Liver (tissue), 9 donors: ENCODE data around the gene ANKFY1. TPM values are rescaled to one million over a fixed set of nuclear protein-coding genes. Genes with fewer than 3 reads are reported as not detected.

Experiments used
- DNase-seq: peaks from one replicate; pipeline ENCODE4 v3.0.0-alpha.2; 2017; ENCODE audit warnings: low spot score
- H3K27ac ChIP-seq, 2 donors: one replicate each; pipeline ENCODE4 v1.7.0; 2013; ENCODE audit warnings: inconsistent platforms in 2 of 2, low read length in 2 of 2, control low read depth in 1 of 2, low read depth in 1 of 2, mild to moderate bottlenecking in 1 of 2
- H3K27me3 ChIP-seq, 4 donors: one replicate each; pipeline versions ENCODE4 v1.6.1 to v1.7.0; 2013; ENCODE audit warnings: low read length in 3 of 4, inconsistent platforms in 1 of 4, mild to moderate bottlenecking in 1 of 4, moderate library complexity in 1 of 4; ENCODE audit not compliant: control insufficient read depth in 4 of 4, insufficient read depth in 4 of 4
- H3K36me3 ChIP-seq, 4 donors: one replicate each; pipeline versions ENCODE4 v1.6.1 to v1.7.0; 2013; ENCODE audit warnings: low read length in 3 of 4, mild to moderate bottlenecking in 3 of 4, low read depth in 1 of 4, moderate library complexity in 1 of 4; ENCODE audit not compliant: control insufficient read depth in 4 of 4, insufficient read depth in 3 of 4
- H3K4me1 ChIP-seq, 4 donors: one replicate each; pipeline versions ENCODE4 v1.6.1 to v1.7.0; 2013; ENCODE audit warnings: low read length in 3 of 4, mild to moderate bottlenecking in 3 of 4, moderate library complexity in 1 of 4; ENCODE audit not compliant: control insufficient read depth in 4 of 4, insufficient read depth in 4 of 4
- H3K4me3 ChIP-seq, 3 donors: one replicate each; pipeline versions ENCODE4 v1.6.1 to v1.7.0; 2013; ENCODE audit warnings: low read length in 3 of 3, control low read depth in 1 of 3, low read depth in 1 of 3, mild to moderate bottlenecking in 1 of 3
- H3K9ac ChIP-seq, 2 donors: one replicate each; pipeline ENCODE4 v1.7.0; 2013; ENCODE audit warnings: low read length in 2 of 2, mild to moderate bottlenecking in 2 of 2, moderate library complexity in 2 of 2, control low read depth in 1 of 2, low read depth in 1 of 2
- H3K9me3 ChIP-seq, 4 donors: one replicate each; pipeline versions ENCODE4 v1.6.1 to v1.7.0; 2013; ENCODE audit warnings: low read length in 3 of 4; ENCODE audit not compliant: control insufficient read depth in 4 of 4
- EGR1 ChIP-seq, 2 donors: IDR thresholded peaks; 2 replicates each; pipeline ENCODE4 v1.6.1; 2016 to 2018; ENCODE audit warnings: antibody characterized with exemption in 2 of 2, low read depth in 2 of 2
- FOXA1 ChIP-seq: IDR thresholded peaks from 2 replicates; pipeline ENCODE4 v1.6.1; 2016; ENCODE audit warnings: antibody characterized with exemption
- FOXA2 ChIP-seq: IDR thresholded peaks from 2 replicates; pipeline ENCODE4 v1.6.1; 2016; ENCODE audit warnings: antibody characterized with exemption
- GABPA ChIP-seq, 2 donors: IDR thresholded peaks in 1 of 2; conservative IDR thresholded peaks in 1 of 2; 2 replicates each; pipeline ENCODE4 v1.6.1; 2016; ENCODE audit warnings: antibody characterized with exemption in 2 of 2, mild to moderate bottlenecking in 1 of 2, moderate library complexity in 1 of 2
- HNF4G ChIP-seq: IDR thresholded peaks from 2 replicates; pipeline ENCODE4 v1.6.1; 2016; ENCODE audit warnings: antibody characterized with exemption
- JUND ChIP-seq, 2 donors: IDR thresholded peaks; 2 replicates each; pipeline ENCODE4 v1.6.1; 2016; ENCODE audit warnings: antibody characterized with exemption in 2 of 2
- RAD21 ChIP-seq, 2 donors: IDR thresholded peaks; 2 replicates each; pipeline ENCODE4 v1.6.1; 2016; ENCODE audit warnings: antibody characterized with exemption in 2 of 2, mild to moderate bottlenecking in 2 of 2
- SP1 ChIP-seq: IDR thresholded peaks from 2 replicates; pipeline ENCODE4 v1.6.1; 2018; ENCODE audit warnings: antibody characterized with exemption, mild to moderate bottlenecking
- WGBS: extraction: QIAGEN DNeasy Blood & Tissue Kit; methylation state at CpG from one replicate; pipeline ENCODE4 v1.1.7; 2013; 5-methylcytosine and 5-hydroxymethylcytosine counted together
- polyA plus RNA-seq, 2 donors: library from polyadenylated mRNA; stranded (reverse) in 1 of 2; unstranded in 1 of 2; fragments of 200-250 nt in 1 of 2; fragments of >200 nt in 1 of 2; fragmentation: Nextera tagmentation in 1 of 2; extraction: Ambion mirVana in 1 of 2; gene quantifications; one replicate each; pipeline versions ENCODE4 v1.2.1 to v1.2.3, GENCODE V29; 2013 to 2015
- total RNA-seq, 2 donors: library from RNA; depleted of rRNA; stranded (reverse); fragments of >200 nt; gene quantifications; one replicate each; pipeline ENCODE4 v1.2.3, GENCODE V29; 2014
- TF ChIP-seq, protein P1 (sequence below): IDR thresholded peaks from 2 replicates; pipeline ENCODE4 v1.6.1; 2016; ENCODE audit warnings: antibody characterized with exemption, mild to moderate bottlenecking
- TF ChIP-seq, protein P2 (sequence below): IDR thresholded peaks from 2 replicates; pipeline ENCODE4 v1.6.1; 2016; ENCODE audit warnings: antibody characterized with exemption
- TF ChIP-seq, protein P3 (sequence below): IDR thresholded peaks from 2 replicates; pipeline ENCODE4 v1.6.1; 2016; ENCODE audit warnings: antibody characterized with exemption
- donor health status: healthy.
- donor health status: healthy.
- donor health status: healthy.
- donor health status: healthy.
- donor health status: healthy.

The ANKFY1 gene
- total and polyA plus RNA-seq, 4 donors = 6.8 to 38.6 (median 21.9) TPM

DNA sequence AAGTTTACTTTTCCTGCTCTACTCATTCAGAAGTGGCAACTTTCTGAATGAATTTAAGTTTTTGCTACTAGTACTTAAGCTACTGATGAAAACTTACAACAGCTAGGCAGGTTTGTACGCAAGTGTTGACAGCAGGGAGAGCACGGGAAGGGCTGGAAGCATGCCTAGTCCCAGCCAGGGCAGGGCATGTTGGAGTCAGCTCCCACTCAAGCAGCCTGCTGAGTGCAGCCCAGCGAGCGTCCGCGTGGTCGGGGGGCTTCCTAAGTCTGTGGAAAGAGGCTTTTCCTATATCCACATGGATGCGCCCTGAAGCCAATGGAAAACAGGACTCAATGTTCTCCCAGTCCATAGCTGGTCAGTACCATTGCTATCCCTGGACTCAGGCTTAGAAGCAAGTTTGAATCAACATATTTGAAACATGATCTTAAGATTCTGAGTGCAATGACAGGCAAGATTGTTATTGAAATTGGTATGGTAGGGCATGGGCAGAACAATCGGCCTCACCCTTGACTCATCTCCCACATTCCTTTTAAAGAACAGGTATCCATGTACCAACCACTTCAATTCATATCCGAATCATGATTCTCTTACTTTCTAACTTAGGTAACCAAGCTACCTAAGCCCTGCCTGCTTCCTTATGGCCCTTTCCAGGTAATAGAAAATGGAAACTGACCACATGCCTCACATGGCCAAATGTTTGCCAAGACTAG, 98.3 kb downstream of the ANKFY1 start:
- DNase-seq = no peak
- Histone ChIP-seq H3K36me3 (peaks cover 10 to 56% (median 30%) of the 10 kb centered on the region in 4 donors), H3K27ac (no peak overlapping the region), H3K9ac (no peak overlapping the region), H3K4me3 (no peak overlapping the region), H3K27me3 (no peaks in the 10 kb centered on the region), H3K4me1 (peaks cover 0 to 3% (median 0%) of the 10 kb centered on the region in 4 donors), H3K9me3 (no peaks in the 10 kb centered on the region)
- TF ChIP-seq FOXA2 (no peak), RAD21 (IDR thresholded peaks at IDR 0.05) (no peak)
- 94% methylated on average over 10 of the region's 10 CpGs for WGBS

DNA sequence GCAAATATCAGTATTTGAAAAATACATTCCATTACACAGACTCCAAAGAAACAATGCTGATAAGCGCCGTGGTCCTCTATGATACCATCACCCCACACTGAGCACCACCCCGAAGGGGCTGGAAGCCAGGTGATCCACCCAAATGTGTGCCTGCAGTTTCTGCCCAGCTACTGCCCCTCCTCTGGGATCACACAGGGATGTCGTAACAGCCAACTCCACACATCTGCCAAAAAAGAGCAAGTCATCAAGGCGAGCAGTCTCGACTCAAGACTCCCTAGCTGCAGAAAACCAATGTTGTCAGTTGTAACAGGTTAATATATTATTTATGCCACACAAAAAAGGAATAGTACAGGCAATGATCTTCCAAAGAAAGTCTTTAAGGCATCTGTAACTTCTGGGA, 99.8 kb downstream of the ANKFY1 start:
- Histone ChIP-seq H3K36me3 (peaks cover 6 to 46% (median 16%) of the 10 kb centered on the region in 4 donors), H3K27me3 (no peaks in the 10 kb centered on the region), H3K9ac (no peak overlapping the region), H3K4me1 (peaks cover 0 to 3% (median 0%) of the 10 kb centered on the region in 4 donors), H3K9me3 (no peaks in the 10 kb centered on the region), H3K4me3 (no peak overlapping the region), H3K27ac (no peak overlapping the region)
- TF ChIP-seq EGR1 (IDR thresholded peaks at IDR 0.05; ENCODE audit: low read depth in 2 of 2) = no peak
- TF ChIP-seq, protein P1, sequence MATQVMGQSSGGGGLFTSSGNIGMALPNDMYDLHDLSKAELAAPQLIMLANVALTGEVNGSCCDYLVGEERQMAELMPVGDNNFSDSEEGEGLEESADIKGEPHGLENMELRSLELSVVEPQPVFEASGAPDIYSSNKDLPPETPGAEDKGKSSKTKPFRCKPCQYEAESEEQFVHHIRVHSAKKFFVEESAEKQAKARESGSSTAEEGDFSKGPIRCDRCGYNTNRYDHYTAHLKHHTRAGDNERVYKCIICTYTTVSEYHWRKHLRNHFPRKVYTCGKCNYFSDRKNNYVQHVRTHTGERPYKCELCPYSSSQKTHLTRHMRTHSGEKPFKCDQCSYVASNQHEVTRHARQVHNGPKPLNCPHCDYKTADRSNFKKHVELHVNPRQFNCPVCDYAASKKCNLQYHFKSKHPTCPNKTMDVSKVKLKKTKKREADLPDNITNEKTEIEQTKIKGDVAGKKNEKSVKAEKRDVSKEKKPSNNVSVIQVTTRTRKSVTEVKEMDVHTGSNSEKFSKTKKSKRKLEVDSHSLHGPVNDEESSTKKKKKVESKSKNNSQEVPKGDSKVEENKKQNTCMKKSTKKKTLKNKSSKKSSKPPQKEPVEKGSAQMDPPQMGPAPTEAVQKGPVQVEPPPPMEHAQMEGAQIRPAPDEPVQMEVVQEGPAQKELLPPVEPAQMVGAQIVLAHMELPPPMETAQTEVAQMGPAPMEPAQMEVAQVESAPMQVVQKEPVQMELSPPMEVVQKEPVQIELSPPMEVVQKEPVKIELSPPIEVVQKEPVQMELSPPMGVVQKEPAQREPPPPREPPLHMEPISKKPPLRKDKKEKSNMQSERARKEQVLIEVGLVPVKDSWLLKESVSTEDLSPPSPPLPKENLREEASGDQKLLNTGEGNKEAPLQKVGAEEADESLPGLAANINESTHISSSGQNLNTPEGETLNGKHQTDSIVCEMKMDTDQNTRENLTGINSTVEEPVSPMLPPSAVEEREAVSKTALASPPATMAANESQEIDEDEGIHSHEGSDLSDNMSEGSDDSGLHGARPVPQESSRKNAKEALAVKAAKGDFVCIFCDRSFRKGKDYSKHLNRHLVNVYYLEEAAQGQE = no peak
- TF ChIP-seq RAD21 (IDR thresholded peaks at IDR 0.05) = no peak
- TF ChIP-seq SP1 = no peak
- no peak for TF ChIP-seq GABPA (IDR thresholded peaks at IDR 0.05 in 1 of 2, conservative IDR thresholded peaks at IDR 0.05 in 1 of 2)
- TF ChIP-seq JUND (IDR thresholded peaks at IDR 0.05) = no peak
- 86% methylated on average over 6 of the region's 6 CpGs for WGBS
- DNase-seq = no peak

DNA sequence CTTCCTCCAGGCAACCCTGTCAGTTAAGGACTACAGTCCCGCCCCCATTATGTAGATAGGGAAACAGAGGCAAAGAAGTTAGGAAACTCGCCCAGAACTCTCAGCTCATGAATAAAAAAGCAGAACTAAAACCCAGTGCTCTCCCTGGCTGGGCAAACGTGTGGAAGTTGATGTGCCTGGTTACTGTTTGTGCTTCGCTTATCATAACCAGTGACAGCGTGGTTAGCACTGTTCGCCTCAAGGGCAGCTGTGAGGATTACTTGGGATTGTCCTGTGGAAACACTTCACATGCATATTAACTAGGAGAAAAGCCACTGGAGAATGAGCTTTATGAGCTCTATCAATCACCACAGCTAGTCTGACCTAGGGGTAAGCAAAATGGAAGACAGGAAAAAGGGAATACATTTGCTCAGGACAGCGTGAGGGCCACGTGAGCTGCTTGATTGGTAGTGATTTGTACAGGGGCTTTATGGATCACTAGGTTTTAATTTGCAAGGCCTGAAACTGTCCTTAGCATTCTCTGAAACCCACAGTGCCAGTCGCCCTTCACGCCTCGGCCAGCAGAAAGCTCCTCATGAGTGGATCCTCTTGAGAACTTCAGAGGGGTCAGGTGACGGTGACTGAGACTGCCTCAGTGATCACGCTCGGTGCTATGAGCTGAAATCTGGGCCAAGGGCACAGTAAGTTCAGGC, 100.9 kb downstream of the ANKFY1 start:
- no peaks in the 10 kb centered on the region for H3K27me3 ChIP-seq
- H3K27ac ChIP-seq = no peak overlapping the region
- no peak for DNase-seq
- peaks cover 0 to 3% (median 0%) of the 10 kb centered on the region in 4 donors for H3K4me1 ChIP-seq
- TF ChIP-seq GABPA (IDR thresholded peaks at IDR 0.05 in 1 of 2, conservative IDR thresholded peaks at IDR 0.05 in 1 of 2) (no peak), FOXA1 (no peak), HNF4G (no peak), EGR1 (IDR thresholded peaks at IDR 0.05; ENCODE audit: low read depth in 2 of 2) (no peak), RAD21 (IDR thresholded peaks at IDR 0.05) (no peak)
- TF ChIP-seq, protein P2, sequence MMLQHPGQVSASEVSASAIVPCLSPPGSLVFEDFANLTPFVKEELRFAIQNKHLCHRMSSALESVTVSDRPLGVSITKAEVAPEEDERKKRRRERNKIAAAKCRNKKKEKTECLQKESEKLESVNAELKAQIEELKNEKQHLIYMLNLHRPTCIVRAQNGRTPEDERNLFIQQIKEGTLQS = no peak
- TF ChIP-seq, protein P1 = no peak
- TF ChIP-seq, protein P3, sequence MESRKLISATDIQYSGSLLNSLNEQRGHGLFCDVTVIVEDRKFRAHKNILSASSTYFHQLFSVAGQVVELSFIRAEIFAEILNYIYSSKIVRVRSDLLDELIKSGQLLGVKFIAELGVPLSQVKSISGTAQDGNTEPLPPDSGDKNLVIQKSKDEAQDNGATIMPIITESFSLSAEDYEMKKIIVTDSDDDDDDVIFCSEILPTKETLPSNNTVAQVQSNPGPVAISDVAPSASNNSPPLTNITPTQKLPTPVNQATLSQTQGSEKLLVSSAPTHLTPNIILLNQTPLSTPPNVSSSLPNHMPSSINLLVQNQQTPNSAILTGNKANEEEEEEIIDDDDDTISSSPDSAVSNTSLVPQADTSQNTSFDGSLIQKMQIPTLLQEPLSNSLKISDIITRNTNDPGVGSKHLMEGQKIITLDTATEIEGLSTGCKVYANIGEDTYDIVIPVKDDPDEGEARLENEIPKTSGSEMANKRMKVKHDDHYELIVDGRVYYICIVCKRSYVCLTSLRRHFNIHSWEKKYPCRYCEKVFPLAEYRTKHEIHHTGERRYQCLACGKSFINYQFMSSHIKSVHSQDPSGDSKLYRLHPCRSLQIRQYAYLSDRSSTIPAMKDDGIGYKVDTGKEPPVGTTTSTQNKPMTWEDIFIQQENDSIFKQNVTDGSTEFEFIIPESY = no peak
- peaks cover 6 to 48% (median 14%) of the 10 kb centered on the region in 4 donors for H3K36me3 ChIP-seq
- no peak overlapping the region for H3K4me3 ChIP-seq
- H3K9me3 ChIP-seq = no peaks in the 10 kb centered on the region
- no peak overlapping the region for H3K9ac ChIP-seq
- WGBS = 88% methylated on average over 14 of the region's 14 CpGs
